Ramos (cell line): Measurements from ENCODE around the gene RAP2B.
"Not testable (repeated sequence)": the region's sequence is repeated elsewhere in the genome, so short reads cannot be mapped to it uniquely, and the experiment has no call there.

ENCODE experiments used
- in situ Hi-C: fragments of 300-500 bp; cut with MboI; formaldehyde crosslinking; loops from one replicate; pipeline ENCODE4 v1.14.3; 2022; ENCODE audit warnings: low sequenced_read_pairs; ENCODE audit not compliant: unreplicated experiment

The RAP2B gene

DNA sequence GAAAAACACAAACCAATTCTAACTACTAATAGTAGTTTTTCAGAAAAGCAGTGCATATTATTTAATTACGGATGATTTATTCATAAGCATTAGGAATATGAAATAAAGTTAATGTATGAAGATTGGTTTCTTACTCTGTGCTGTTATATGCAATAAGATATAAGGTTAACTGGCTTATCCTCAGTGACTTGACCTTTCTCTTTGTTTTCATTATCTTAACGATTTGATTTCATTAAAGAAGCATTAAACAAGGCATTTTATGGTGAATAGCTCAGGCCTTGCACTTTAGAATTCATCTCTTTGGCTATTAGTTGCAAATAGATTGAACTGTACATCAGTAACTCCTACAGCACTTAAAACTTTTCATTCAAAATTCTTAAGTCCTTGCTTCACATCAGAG is 28.9 kb downstream of the RAP2B start:
- in situ Hi-C loops: no loop called here

DNA sequence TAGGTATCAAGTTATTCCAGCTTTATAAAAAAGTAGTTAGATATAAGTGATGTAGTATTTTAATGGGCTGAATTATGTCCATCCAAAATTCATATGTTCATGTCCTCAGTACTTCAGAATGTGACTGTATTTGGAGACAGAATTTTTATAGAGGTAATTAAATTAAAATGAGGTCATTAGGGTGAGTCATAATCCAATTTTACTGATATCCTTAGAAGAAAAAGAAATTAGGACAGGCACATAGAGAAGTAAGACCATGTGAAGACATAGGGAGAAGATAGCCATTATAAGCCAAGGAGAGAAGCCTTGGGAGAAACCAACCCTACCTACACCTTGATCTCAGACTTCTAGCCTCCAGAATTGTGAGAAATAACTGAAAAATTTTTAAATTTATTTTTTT is 30.3 kb downstream of the RAP2B start:
- in situ Hi-C loops: no loop called here

DNA sequence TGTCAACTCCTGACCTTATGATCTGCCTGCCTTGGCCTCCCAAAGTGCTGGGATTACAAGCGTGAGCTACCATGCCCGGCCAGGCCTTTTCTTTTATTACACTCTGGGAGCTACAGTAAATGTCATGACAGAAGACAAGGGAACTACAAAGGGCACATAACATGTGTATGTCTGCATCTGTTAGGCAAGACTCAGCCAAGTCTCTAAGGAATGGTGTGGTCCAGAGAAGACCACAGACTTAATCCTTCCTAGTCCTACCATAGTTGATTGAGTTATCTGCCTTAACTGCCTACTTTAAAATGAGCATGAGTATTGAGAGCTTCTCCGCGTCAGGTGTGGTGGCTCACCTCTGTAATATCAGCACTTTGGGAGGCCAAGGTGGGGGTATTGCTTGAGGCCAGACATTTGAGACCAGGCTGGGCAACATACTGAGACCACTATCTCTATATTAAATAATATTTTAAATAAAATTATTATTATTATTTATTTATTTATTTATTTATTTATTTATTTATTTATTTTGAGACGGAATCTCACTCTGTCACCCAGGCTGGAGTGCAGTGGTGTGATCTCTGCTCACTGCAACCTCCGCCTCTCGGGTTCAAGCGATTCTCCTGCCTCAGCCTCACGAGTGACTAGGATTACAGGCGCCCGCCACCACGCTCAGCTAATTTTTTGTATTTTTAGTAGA is 31.9 kb downstream of the RAP2B start:
- in situ Hi-C loops: not testable (repeated sequence)

DNA sequence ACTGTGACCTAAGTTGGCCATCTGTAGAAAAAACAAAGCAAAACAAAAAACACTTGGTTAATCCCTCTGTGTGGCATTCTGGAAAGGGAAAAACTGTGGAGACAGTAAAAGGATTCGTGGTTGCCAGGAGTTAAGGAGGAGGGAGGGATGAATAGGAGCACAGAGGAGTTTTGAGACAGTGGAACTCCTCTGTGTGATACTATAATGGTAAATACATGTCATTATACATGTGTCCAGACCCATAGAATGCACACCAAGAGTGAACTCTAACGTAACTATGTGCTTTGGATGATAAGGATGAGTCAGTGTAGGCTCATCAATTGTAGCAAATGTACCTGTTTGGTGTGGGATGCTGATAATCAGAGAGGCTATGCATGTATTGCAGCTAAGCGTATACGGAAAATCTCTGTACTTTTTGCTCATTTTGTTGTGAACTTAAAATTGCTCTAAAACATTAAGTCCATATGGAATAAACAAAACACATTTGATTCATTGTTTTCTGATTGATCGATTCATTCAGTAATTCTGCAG is 33.4 kb downstream of the RAP2B start:
- in situ Hi-C loops: no loop called here

DNA sequence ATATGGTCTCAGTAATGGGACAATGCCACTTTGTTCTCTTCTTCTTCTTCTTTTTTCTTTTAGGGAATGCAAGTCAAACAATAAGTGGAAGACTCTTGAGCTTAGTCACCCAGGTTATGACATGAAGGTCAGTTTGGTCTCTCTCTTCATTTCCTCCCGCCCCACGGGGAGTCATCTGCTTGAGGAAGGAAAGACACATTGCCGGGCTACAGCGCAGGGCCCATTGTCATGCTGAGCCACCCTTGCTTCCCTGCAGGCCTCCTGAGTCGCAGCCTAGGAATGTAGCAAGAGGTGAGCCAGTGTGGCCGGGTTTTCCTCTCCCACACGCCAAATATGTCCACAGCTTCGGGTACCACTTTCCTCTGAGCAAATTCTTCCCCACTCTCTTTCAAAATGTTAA is 47.6 kb downstream of the RAP2B start:
- in situ Hi-C loops: no loop called here

DNA sequence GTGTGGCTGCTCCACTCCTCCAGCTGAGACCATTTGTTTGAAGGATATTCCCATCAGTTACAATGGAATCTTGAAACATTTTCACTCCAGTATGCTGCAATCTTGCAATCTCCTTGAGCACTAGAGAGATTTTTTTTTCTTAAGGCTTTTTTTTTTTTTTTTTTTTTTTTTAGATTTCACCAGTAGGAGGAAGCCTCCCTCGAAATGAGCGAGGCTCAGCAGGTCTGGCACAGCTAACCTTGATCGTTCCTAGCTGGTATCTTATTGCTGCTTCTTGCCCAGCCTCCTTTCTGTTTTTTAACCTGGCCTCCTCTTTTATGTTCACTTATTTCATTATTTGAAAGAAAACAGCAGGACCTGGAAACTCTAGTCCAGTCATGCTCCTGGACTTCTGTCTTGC is 48.1 kb downstream of the RAP2B start:
- in situ Hi-C loops: no loop called here

DNA sequence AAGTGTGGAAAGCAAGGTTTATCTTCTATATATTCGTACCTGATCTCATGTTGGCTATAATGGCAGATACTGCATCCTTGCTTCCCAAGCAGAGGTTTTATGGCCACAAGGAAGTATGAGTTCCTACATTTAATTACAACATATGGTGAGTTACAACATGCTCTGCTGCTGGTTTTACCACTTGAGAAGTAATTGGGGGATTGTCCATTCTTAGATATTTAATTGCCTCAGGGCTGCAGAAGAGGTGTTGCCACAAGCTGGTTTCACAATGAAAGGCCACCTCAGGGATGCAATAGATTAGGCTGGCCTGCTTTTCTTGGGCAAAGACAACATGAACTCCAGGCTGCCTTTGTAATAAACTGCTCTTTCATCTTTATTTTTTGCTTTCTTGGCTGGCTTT is 48.6 kb downstream of the RAP2B start:
- in situ Hi-C loops: no loop called here

DNA sequence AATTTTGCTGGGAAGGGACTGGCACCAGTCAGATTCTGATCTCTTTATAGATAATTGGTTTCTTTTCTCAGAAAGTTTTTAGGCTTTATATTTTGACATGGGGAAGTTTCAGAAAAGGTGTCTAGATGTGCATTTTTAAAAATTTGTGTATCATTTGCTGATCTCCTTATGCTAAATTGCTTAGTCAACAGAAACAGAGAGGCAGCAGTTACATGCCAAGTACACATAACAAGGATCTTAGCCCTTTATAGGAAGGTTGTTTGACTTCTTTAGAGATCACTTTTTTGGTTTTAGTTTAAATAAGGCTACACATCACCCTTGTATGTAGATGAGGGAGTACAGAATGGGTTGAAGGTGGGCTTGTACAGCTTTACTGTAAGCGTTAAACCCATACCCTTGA is 53.5 kb downstream of the RAP2B start:
- in situ Hi-C loops: no loop called here

DNA sequence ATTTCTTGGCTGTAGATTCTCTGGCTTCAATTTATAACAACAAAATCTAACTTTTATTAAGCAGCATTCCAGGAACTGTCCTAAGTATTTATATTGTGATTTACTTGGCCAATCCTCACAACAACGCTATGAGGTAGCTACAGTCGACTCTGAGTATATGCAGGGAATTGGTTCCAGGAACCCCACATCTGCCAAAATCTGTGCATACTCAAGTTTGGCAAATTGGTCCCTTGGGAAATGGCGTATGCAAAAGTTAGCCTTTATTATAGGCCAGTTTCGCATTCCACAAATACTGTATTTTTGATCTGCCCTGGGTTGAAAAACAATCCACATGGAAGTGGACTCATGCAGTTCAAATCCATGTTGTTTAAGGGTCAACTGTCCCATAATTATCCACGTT is 53.9 kb downstream of the RAP2B start:
- in situ Hi-C loops: no loop called here

DNA sequence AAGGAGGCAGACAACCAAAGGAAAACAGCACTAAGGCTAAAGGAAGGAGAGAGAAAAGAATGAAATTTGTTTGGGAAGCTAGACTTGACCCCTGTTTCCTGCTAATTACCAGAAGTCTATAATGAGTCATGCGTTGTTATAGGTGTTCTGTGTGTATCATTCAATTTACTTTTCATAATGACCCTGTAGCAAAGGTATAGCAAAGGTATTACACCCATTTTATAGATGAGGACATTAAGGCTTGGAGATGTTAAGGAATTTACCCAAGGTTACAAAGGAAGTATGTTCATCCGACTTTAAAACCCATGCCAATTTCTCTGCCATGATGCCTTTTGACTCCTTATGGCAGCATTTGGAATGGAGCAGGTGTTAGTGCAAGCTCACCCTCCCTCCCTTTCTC is 54.9 kb downstream of the RAP2B start:
- in situ Hi-C loops: no loop called here

DNA sequence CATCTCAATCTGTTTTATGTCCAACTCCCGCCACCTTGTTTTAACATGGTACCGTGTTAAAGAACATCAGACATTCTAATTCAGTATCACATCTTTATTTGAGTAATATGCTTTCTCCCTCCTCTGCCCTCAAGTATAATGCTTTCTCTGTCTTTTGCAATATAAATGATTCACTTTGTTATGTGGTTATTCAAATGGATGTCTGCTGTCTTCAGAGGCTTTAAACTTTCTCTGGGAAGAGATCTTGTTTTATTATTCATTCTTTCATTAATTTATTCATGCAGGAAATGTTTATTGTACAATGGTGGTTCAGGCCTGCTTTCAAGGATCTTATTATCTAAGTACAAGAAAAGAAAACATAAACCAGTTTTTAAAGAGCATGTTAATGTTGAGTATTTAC is 57.1 kb downstream of the RAP2B start:
- in situ Hi-C loops: no loop called here
